NCI-H2171 (cell line): ENCODE results near the gene RNF40.
A peak's percentile ranks its signal among the peaks of the same experiment; 100 is the strongest.

Experiments
- DNase-seq: peaks from one replicate; lab custom pipeline; 2025; lab: John Stamatoyannopoulos, UW

RNF40 gene

DNA sequence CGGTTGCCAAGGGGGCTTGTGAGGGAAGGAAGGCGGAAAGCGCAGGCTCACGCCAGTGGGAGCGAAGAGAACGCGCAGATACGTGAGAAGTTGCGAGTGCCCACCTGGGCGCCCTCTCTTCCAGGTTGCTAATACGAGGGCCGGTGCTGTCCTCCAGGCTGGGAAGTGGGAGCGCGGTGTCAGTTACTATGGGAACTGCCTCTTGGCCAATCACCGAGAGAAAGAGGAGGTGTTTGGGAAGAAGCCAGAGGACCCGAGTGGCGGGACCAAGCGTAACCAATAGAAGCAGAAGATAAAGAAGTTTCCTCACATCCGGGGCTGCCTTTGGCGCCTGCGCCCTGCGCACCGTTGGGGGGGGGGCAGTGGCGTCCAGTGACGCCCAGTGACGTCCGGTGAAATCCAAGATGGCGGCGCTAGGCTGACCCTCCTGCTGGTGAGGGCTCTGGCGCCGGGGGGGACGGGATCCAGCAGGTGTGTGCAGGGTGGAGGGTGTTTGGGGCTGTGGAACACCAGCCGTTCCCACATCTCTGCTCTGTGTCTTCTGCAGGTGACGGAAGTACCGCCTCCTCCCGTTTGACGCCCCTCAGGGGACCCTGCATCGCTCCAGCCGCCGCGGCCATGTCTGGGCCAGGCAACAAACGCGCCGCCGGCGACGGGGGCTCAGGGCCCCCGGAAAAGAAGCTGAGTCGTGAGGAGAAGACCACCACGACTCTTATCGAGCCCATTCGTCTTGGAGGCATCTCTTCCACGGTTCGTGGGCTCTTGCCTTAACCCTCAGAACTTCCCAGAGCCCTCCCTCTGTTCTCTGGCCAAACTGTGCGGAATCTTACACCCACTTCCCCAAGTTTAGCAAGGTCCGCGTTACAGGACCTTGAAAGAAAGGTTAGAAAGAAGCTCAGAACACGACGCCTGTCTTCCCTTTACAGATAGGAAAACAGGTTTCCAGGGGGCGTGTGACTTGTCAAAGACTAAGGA is at the start of gene RNF40, which contains the start of gene CFAP119:
Gene RNF40, plus strand, starts transcription at position 395 of the 975 bp plus-strand sequence. Its CDS starts 224 bp downstream, at position 619.
Gene CFAP119, minus strand, starts transcription at position 135 of the 975 bp plus-strand sequence. CDS start 314 bp downstream, outside the sequence.
- DNase-seq: peak; percentile 93

DNA sequence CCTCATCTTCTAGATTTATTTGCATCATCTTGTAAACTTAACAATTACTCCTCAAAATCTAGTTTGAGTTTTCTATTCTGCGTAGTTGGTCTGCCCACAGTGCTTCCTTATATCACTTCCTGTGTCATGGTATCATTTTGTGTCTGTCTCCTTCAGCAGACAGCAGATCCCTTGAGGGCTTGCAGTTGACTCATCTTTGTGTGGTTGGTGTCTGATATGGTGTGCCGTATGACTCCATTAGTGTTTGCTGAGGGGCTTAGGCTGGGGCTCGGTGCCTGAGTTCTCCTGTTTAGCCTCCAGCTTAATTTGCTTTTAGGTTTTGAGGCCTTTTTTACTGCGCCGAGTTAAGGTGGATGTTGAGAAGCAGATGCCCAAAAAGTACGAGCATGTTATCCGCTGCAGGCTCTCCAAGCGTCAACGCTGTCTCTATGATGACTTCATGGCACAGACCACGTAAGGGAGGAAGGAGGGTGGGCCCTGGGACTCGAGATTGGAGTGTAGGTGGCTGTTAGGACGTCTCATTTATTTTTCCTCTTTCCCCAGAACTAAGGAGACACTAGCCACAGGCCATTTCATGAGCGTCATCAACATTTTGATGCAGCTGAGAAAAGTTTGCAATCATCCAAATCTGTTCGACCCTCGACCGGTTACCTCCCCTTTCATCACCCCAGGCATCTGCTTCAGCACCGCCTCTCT is 46.2 kb upstream of the RNF40 start:
- DNase-seq: no peak

DNA sequence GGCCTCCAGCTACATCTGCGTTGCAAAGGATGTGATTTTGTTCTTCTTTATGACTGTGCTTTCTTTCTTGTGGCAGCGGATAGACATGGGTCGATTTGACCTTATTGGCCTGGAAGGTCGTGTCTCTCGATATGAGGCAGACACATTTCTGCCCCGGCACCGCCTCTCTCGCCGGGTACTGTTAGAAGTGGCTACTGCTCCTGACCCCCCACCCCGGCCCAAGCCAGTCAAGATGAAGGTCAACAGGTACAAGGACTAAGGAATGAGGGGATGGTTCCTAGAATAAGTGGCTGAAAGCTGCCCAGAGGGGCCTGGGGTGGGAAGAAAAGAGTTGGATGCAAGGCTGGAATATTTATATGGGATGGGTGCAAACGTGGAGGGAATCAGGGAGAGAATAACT is 42.0 kb upstream of the RNF40 start:
- no peak for DNase-seq

DNA sequence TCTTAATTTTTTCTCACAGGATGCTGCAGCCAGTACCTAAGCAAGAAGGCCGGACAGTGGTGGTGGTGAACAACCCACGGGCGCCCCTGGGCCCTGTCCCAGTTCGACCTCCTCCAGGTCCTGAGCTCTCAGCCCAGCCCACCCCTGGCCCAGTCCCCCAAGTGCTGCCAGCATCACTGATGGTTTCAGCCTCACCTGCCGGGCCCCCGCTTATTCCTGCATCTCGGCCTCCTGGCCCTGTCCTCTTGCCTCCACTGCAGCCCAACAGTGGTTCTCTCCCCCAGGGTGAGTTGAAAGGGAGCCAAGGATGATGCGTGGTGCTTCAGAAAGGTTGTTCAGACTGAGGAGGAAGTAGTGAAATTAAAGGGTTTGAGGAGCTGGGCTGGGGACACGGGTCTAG is 41.4 kb upstream of the RNF40 start:
- no peak for DNase-seq

DNA sequence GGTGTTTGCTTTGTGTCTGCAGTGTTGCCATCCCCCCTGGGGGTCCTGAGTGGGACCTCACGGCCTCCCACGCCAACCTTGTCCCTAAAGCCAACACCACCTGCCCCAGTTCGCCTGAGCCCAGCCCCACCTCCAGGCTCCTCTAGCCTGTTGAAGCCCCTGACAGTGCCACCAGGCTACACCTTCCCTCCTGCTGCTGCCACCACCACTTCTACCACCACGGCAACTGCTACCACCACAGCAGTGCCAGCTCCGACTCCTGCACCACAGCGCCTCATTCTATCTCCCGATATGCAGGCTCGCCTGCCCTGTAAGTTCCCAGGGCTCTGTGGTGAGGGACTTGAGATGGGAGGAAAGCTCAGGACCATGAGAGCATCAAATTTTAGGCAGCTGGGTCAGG is 41.0 kb upstream of the RNF40 start:
- DNase-seq: no peak

DNA sequence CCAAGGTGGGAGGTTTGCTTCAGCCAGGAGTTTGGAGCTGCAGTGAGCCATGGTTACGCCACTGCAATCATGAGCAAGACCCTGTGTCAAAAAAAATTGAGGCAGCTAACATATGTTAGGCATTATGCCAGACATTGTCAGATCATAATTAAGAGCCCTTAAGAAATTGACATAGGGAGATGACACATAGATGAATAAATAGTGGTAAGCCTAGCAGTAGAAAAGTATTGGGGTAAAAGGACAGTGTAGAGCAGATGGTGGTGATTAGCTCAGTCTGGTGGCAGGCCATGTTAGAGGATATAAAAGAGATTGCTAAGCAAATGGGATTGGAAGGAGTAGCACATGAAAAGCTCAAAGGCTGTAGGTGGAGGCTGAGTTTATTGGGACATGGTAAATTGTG is 40.5 kb upstream of the RNF40 start:
- DNase-seq: no peak

DNA sequence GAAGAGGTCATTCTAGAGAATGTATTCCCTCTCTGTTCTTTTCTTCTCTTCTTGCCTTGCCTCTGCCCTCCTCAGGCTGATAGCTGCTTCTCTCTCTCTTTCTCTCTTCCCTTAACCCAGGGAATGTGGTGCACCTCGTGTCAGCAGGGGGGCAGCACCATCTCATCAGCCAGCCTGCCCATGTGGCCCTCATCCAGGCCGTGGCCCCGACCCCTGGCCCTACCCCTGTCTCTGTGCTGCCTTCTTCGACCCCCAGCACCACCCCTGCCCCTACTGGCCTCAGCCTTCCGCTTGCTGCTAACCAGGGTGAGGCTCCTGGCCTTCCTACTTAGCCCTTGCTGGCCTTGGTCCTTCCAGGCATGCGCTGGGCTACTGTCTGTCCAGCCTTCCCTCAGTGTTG is 39.7 kb upstream of the RNF40 start:
- no peak for DNase-seq

DNA sequence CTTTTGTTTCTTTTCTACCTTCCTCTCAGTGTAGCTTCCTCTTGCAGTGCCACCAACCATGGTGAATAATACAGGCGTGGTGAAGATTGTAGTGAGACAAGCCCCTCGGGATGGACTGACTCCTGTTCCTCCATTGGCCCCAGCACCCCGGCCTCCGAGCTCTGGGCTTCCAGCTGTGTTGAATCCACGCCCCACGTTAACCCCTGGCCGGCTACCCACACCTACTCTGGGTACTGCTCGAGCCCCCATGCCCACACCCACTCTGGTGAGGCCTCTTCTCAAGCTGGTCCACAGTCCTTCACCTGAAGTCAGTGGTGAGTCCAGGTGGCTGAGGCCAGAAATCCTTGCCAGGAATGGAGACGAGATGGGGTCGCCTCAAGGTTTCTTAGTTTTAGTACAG is 39.2 kb upstream of the RNF40 start:
- no peak for DNase-seq

DNA sequence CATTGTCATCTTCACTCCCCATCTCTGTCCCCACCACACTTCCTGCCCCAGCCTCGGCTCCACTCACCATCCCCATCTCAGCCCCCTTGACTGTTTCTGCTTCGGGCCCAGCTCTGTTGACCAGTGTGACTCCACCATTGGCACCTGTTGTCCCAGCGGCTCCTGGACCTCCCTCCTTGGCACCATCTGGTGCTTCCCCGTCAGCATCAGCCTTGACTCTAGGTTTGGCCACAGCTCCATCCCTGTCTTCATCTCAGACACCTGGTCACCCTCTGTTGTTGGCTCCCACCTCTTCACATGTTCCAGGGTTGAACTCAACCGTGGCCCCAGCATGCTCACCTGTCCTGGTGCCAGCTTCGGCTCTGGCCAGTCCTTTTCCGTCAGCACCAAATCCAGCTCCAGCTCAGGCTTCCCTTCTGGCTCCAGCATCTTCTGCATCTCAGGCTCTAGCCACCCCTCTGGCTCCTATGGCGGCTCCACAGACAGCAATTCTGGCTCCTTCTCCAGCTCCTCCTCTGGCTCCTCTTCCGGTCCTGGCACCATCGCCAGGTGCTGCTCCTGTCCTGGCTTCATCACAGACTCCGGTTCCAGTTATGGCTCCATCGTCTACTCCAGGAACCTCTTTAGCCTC is 38.3 kb upstream of the RNF40 start:
- no peak for DNase-seq

DNA sequence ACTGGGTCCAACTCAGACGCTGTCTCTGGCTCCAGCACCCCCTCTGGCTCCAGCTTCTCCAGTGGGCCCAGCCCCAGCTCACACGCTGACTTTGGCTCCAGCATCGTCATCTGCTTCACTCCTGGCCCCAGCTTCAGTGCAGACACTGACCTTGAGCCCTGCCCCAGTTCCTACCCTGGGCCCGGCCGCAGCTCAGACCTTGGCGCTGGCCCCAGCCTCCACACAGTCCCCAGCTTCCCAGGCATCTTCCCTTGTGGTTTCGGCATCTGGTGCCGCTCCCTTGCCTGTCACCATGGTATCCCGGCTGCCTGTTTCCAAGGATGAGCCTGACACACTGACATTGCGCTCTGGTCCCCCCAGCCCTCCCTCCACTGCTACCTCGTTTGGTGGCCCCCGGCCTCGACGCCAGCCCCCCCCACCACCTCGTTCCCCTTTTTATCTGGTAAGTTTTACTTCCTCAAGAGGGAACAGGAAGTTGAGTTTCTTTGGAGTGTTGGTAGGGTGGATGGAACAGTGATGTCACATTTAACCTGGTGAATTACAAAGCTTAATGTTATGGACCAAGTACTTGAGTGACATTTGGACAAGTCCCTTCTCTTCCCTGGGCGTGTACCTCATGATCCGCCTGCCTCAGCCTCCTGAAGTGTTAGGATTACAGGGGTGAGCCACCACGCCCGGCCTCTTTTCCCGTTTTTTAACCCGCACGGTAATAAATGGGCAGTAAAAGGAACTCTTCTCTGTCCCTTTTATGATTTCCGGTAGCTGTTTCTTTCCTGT is 37.3 kb upstream of the RNF40 start:
- no peak for DNase-seq

DNA sequence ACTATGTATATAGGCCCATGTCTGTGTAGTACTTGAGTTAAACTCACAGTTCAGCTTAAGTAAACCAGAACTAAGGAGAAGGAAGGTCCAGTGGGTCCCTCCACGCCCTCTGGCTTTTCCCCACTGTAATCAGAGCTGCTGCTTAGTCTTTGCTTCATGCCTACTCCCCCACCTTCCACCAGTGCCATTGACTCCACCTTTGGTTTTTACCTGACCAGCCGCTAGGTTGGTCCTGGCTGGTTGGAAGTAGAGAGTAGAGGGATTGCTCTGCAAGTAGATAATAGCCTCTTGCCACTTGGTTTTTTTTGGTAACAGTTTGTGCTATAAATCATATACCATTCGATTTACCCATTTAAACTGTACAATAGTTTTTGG is 36.7 kb upstream of the RNF40 start:
- no peak for DNase-seq

DNA sequence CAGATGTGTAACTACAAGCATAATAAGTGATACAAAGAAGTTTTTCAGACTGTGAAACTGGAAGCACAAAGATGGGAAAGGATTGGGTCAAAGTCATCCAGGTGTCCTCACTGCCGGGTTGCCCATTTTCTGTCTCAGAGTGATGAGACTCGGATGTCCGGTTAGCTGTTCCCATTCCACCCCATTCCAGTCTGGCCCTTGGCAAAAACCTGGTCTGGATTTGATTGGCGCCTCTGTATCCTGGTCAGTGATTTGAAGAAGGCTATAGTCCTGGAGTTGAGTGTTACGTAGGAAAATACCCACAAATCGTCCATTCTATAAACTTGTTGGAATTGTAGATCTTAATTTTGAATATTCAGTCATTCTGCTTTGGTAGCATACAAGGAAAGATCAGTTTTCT is 33.8 kb upstream of the RNF40 start:
- DNase-seq: no peak

DNA sequence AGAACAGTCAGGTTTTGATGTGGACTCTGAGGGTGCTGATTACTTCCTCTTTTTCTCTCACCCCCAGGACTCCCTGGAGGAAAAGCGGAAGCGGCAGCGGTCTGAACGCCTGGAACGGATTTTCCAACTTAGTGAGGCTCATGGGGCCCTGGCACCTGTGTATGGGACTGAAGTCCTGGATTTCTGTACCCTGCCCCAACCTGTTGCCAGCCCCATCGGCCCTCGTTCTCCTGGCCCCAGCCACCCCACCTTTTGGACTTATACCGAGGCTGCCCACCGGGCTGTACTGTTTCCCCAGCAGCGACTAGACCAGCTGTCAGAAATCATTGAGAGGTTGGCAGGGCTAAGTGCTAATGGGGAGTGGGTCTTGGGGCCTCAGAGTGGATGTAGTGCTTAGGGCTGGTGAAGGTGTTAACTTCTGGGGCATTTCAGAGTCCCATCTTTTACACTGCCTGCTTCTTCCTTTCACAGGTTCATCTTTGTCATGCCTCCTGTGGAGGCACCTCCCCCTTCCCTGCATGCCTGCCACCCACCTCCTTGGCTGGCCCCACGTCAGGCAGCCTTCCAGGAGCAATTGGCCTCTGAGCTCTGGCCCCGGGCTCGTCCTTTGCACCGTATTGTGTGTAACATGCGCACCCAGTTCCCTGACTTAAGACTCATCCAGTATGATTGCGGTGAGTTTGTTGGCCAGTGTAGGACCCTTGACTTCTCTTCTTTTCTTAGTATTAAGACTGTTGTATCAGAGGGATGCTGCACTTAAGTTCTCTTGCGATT is 33.0 kb upstream of the RNF40 start:
- DNase-seq: no peak

DNA sequence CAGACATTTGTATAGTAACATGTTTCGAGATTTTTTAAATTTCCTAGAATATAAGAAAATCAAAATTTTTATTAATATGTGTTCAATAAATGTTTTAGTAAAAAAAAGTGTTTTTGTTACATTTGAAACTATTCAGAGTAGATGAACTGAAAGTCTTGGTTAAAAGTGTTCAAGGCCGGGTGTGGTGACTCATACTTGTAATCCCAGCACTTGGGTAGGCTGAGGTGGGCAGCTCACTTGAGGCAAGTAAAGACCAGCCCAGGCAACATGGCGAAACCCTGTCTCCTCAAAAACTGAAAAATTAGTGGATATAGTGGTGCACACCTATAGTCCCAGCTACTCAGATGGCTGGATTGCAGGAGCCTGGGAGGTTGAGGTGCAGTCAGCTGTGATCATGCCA is 30.7 kb upstream of the RNF40 start:
- no peak for DNase-seq

DNA sequence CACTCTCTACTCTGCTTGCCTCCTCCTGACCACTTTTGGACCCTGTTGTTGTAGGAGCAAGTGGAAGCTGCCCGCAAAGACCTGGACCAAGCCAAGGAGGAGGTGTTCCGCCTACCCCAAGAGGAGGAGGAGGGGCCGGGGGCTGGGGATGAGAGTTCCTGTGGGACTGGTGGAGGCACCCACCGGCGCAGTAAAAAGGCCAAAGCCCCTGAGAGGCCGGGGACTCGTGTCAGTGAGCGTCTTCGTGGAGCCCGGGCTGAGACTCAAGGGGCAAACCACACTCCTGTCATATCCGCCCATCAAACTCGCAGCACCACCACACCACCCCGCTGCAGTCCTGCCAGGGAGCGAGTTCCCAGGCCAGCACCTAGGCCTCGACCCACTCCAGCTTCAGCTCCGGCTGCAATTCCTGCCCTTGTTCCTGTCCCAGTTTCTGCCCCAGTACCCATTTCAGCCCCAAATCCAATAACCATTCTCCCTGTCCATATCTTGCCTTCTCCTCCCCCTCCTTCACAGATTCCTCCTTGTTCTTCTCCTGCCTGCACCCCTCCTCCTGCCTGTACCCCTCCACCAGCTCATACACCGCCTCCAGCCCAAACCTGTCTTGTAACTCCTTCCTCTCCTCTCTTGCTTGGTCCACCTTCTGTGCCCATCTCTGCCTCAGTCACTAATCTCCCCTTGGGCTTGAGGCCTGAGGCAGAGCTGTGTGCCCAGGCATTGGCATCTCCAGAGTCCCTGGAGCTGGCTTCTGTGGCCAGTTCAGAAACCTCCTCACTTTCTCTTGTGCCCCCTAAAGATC is 24.9 kb upstream of the RNF40 start:
- DNase-seq: no peak

DNA sequence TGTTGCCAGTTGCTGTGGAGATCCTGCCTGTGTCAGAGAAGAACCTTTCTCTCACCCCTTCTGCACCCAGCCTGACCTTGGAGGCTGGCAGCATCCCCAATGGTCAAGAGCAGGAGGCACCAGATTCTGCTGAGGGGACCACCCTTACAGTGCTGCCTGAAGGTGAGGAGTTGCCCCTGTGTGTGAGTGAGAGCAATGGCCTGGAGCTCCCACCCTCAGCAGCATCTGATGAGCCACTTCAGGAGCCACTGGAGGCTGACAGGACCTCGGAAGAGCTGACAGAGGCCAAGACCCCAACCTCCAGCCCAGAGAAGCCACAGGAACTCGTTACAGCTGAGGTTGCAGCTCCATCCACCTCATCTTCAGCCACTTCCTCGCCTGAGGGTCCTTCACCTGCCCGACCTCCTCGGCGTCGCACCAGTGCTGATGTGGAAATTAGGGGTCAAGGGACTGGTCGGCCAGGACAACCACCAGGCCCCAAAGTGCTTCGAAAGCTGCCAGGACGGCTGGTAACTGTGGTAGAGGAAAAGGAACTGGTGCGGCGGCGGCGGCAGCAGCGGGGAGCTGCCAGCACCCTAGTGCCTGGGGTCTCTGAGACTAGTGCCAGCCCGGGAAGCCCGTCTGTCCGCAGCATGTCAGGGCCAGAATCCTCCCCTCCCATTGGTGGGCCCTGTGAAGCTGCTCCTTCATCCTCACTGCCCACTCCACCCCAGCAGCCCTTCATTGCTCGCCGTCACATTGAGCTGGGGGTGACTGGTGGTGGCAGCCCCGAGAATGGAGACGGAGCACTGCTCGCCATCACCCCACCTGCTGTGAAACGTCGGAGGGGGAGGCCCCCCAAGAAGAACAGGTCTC is 24.1 kb upstream of the RNF40 start:
- no peak for DNase-seq

DNA sequence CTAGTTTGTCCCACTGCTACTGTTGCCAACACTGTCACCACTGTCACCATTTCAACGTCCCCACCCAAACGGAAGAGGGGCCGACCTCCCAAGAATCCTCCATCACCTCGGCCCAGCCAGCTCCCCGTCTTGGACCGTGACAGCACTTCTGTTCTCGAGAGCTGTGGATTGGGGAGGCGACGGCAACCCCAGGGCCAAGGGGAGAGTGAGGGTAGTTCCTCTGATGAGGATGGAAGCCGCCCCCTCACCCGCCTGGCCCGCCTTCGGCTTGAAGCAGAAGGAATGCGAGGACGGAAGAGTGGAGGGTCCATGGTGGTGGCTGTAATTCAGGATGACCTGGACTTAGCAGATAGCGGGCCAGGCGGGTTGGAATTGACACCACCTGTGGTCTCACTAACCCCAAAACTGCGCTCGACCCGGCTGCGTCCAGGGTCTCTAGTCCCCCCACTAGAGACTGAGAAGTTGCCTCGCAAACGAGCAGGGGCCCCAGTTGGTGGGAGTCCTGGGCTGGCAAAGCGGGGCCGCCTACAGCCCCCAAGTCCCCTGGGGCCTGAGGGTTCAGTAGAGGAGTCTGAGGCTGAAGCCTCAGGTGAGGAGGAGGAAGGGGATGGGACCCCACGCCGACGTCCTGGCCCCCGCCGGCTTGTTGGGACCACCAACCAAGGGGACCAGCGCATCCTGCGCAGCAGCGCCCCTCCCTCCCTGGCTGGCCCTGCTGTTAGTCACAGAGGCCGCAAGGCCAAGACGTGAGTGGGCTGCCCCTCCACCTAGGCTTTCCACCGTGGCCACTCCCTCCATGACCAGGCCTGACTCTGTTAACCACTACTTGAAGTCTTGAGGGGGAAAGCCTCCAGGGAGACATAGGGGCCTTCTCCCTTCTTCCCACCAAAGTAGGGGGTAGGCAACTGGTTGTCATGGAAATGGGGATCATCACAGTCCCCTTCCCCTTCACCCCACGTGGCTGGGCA is 22.9 kb upstream of the RNF40 start:
- no peak for DNase-seq
